ENCODE data around the gene CFL1.

Gene CFL1

GRCh38 chr11:65867284-65868071 is 9.5 kb upstream of the CFL1 start:
- peaks cover 23% of the 10 kb centered on the region for H3K4me1 ChIP-seq (ENCODE audit: control insufficient read depth, low read length)
- peaks cover 12% of the 10 kb centered on the region; the same call in 1 of the 2 replicates for H3F3A ChIP-seq (ENCODE audit: control insufficient read depth, insufficient read depth)
- H3K9me3 ChIP-seq (ENCODE audit: control insufficient read depth, insufficient read depth, low read length) = no peaks in the 10 kb centered on the region
- no peaks in the 10 kb centered on the region for H3K9me2 ChIP-seq (replicated peaks; ENCODE audit: control insufficient read depth, low read length)
- TF ChIP-seq EZH2phosphoT487 (IDR thresholded peaks at IDR 0.05; ENCODE audit: borderline replicate concordance, low read length) (no peak), CTCF (IDR thresholded peaks at IDR 0.05; ENCODE audit: low read depth, low read length, poor library complexity, severe bottlenecking) (no peak)
- no peak overlapping the region for H3K4me3 ChIP-seq (ENCODE audit: low read length)
- peaks cover 4% of the 10 kb centered on the region for H3K79me2 ChIP-seq (ENCODE audit: control insufficient read depth, low read length)
- H3K4me2 ChIP-seq (ENCODE audit: low read length) = no peak overlapping the region
- no peak overlapping the region for H3K27ac ChIP-seq (ENCODE audit: low read depth, low read length)
- H4K20me1 ChIP-seq (ENCODE audit: control insufficient read depth, insufficient read depth, low read depth, low read length) = no peaks in the 10 kb centered on the region; the same call in 1 of the 2 replicates
- peaks cover 14% of the 10 kb centered on the region for H3K27me3 ChIP-seq (ENCODE audit: control insufficient read depth, low read length)
- peaks cover 45% of the 10 kb centered on the region for H3K36me3 ChIP-seq (ENCODE audit: control insufficient read depth, low read length)

- peaks cover 27% of the 10 kb centered on the region for H3K4me1 ChIP-seq (ENCODE audit: control insufficient read depth, low read length)
- TF ChIP-seq CTCF (IDR thresholded peaks at IDR 0.05; ENCODE audit: low read depth, low read length, poor library complexity, severe bottlenecking) (no peak), EZH2phosphoT487 (IDR thresholded peaks at IDR 0.05; ENCODE audit: borderline replicate concordance, low read length) (no peak)
- peaks cover 10% of the 10 kb centered on the region for H3K27me3 ChIP-seq (ENCODE audit: control insufficient read depth, low read length)
- H3K9me3 ChIP-seq (ENCODE audit: control insufficient read depth, insufficient read depth, low read length) = no peaks in the 10 kb centered on the region
- H3K4me3 ChIP-seq (ENCODE audit: low read length) = no peak overlapping the region
- peaks cover 12% of the 10 kb centered on the region for H3K79me2 ChIP-seq (ENCODE audit: control insufficient read depth, low read length)
- peaks cover 12% of the 10 kb centered on the region; the same call in 1 of the 2 replicates for H3F3A ChIP-seq (ENCODE audit: control insufficient read depth, insufficient read depth)
- H4K20me1 ChIP-seq (ENCODE audit: control insufficient read depth, insufficient read depth, low read depth, low read length) = no peaks in the 10 kb centered on the region; the same call in 1 of the 2 replicates
- no peak overlapping the region for H3K27ac ChIP-seq (ENCODE audit: low read depth, low read length)
- H3K4me2 ChIP-seq (ENCODE audit: low read length) = no peak overlapping the region
- no peaks in the 10 kb centered on the region for H3K9me2 ChIP-seq (replicated peaks; ENCODE audit: control insufficient read depth, low read length)
- H3K36me3 ChIP-seq (ENCODE audit: control insufficient read depth, low read length) = peaks cover 52% of the 10 kb centered on the region
These were observed 8.7 kb upstream of the CFL1 start for GRCh38 chr11:65866509-65867283.

GRCh38 chr11:65865550-65866172 is 7.7 kb upstream of the CFL1 start:
- Histone ChIP-seq H3K4me2 (ENCODE audit: low read length) (no peak overlapping the region), H3K9me2 (replicated peaks; ENCODE audit: control insufficient read depth, low read length) (no peaks in the 10 kb centered on the region), H3K4me1 (ENCODE audit: control insufficient read depth, low read length) (peaks cover 22% of the 10 kb centered on the region), H3K4me3 (ENCODE audit: low read length) (no peak overlapping the region), H3K27ac (ENCODE audit: low read depth, low read length) (no peak overlapping the region), H3F3A (ENCODE audit: control insufficient read depth, insufficient read depth) (peaks cover 12% of the 10 kb centered on the region; the same call in 1 of the 2 replicates), H4K20me1 (ENCODE audit: control insufficient read depth, insufficient read depth, low read depth, low read length) (no peaks in the 10 kb centered on the region; the same call in 1 of the 2 replicates), H3K36me3 (ENCODE audit: control insufficient read depth, low read length) (peaks cover 63% of the 10 kb centered on the region), H3K79me2 (ENCODE audit: control insufficient read depth, low read length) (peaks cover 22% of the 10 kb centered on the region), H3K27me3 (ENCODE audit: control insufficient read depth, low read length) (no peaks in the 10 kb centered on the region; the same call in 1 of the 2 replicates), H3K9me3 (ENCODE audit: control insufficient read depth, insufficient read depth, low read length) (no peaks in the 10 kb centered on the region)
- TF ChIP-seq EZH2phosphoT487 (IDR thresholded peaks at IDR 0.05; ENCODE audit: borderline replicate concordance, low read length) (no peak), CTCF (IDR thresholded peaks at IDR 0.05; ENCODE audit: low read depth, low read length, poor library complexity, severe bottlenecking) (no peak)
